Measurements from ENCODE around the gene RNF31.

Gene RNF31

GRCh38 chr14:24172261-24172860, 25.1 kb downstream of the RNF31 start:
- H3K4me3 ChIP-seq (replicated peaks; ENCODE audit: low read depth, low read length) = peak overlapping the region; percentile 23
- TF ChIP-seq, protein P1, sequence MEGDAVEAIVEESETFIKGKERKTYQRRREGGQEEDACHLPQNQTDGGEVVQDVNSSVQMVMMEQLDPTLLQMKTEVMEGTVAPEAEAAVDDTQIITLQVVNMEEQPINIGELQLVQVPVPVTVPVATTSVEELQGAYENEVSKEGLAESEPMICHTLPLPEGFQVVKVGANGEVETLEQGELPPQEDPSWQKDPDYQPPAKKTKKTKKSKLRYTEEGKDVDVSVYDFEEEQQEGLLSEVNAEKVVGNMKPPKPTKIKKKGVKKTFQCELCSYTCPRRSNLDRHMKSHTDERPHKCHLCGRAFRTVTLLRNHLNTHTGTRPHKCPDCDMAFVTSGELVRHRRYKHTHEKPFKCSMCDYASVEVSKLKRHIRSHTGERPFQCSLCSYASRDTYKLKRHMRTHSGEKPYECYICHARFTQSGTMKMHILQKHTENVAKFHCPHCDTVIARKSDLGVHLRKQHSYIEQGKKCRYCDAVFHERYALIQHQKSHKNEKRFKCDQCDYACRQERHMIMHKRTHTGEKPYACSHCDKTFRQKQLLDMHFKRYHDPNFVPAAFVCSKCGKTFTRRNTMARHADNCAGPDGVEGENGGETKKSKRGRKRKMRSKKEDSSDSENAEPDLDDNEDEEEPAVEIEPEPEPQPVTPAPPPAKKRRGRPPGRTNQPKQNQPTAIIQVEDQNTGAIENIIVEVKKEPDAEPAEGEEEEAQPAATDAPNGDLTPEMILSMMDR (IDR thresholded peaks at IDR 0.05; ENCODE audit: low read length, missing control alignments) = no peak
- DNase-seq (ENCODE audit: low read depth) = no peak

DNA sequence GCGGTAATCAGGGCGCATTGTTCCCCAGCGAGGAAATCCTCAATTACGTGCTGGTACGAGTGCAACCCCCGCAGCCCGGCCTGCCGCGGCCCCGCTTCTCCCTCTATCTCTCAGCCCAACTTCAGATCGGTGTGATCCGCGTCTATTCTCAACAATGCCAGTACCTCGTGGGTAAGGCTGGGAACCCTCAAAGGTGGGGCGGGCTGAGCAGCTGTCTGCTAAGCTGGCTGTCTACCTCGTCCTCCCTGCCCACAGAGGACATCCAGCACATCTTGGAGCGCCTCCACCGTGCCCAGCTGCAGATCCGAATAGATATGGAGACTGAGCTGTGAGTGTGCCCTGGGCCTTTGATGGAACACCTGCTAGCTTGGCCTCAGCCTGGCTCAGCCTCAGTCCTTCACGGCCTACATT, 25.6 kb downstream of the RNF31 start:
- DNase-seq (ENCODE audit: low read depth) = no peak
- TF ChIP-seq, protein P1 (IDR thresholded peaks at IDR 0.05; ENCODE audit: low read length, missing control alignments) = no peak
- H3K4me3 ChIP-seq (replicated peaks; ENCODE audit: low read depth, low read length) = no peak overlapping the region

DNA sequence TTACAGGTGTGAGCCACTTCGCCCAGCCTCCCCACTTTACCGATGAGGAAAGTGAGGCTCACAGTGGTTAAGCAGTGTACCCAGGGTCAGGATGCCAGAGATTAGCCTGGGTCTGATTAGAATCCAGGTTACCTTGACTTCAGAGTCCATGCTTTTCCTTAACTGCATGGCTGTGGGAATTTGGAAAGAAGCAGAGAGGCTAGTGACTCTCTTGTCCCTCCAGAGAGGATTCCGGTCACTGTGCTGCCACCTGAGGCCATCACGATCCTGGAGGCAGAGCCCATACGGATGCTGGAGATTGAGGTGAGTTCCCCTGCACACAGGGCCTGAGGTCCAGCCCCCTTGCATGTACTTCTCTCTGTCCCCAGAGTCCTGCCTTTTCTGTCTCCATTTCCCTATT, 29.3 kb downstream of the RNF31 start:
- DNase-seq (ENCODE audit: low read depth) = no peak
- TF ChIP-seq, protein P1 (IDR thresholded peaks at IDR 0.05; ENCODE audit: low read length, missing control alignments) = no peak
- no peak overlapping the region for H3K4me3 ChIP-seq (replicated peaks; ENCODE audit: low read depth, low read length)

DNA sequence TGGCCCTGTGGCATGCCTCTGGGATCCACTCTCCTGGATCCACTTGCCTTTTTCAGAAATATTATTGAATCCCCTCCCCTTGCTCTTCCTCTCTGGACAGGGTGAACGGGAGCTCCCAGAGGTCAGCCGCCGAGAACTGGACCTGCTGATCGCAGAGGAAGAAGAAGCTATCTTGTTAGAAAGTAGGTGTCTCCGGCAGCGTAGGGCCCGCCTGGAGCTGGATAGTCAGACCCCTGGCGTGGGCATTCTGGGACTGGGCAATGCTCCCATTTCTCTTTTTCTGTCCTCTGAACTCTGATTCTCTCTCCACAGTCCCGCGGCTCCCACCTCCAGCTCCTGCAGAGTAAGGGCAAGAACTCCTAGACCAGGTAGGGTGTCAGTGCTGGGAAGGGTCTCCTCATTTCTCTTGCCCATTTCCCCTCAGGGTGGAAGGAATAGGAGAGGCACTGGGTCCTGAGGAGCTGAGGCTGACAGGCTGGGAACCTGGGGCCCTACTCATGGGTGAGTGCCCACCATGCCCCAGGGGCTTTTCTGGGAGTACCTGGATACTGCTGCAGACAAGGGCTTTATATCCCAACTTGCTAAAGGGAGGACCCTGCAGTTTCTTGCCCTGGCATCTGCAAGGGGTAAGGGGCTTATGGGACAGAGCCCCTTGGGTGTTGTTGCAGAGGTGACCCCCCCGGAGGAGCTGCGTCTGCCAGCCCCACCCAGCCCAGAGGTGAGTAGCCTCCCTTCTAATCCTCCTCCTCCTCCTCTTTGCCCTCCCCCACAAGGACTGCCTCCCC, 29.9 kb downstream of the RNF31 start:
- TF ChIP-seq, protein P1 (IDR thresholded peaks at IDR 0.05; ENCODE audit: low read length, missing control alignments) = no peak
- H3K4me3 ChIP-seq (replicated peaks; ENCODE audit: low read depth, low read length) = no peak overlapping the region
- no peak for DNase-seq (ENCODE audit: low read depth)

GRCh38 chr14:24177891-24178290, 30.6 kb downstream of the RNF31 start:
- H3K4me3 ChIP-seq (replicated peaks; ENCODE audit: low read depth, low read length) = no peak overlapping the region

GRCh38 chr14:24178399-24179178, 31.3 kb downstream of the RNF31 start:
- DNase-seq (ENCODE audit: low read depth) = no peak

More at GRCh38 chr14:24177891-24178290, 30.6 kb downstream of the RNF31 start:
- no peak for DNase-seq (ENCODE audit: low read depth)
- TF ChIP-seq, protein P1 (IDR thresholded peaks at IDR 0.05; ENCODE audit: low read length, missing control alignments) = no peak

More at GRCh38 chr14:24178399-24179178, 31.3 kb downstream of the RNF31 start:
- H3K4me3 ChIP-seq (replicated peaks; ENCODE audit: low read depth, low read length) = no peak overlapping the region
- TF ChIP-seq, protein P1 (IDR thresholded peaks at IDR 0.05; ENCODE audit: low read length, missing control alignments) = no peak
